ENCODE data around the gene PCCA.

PCCA gene

DNA sequence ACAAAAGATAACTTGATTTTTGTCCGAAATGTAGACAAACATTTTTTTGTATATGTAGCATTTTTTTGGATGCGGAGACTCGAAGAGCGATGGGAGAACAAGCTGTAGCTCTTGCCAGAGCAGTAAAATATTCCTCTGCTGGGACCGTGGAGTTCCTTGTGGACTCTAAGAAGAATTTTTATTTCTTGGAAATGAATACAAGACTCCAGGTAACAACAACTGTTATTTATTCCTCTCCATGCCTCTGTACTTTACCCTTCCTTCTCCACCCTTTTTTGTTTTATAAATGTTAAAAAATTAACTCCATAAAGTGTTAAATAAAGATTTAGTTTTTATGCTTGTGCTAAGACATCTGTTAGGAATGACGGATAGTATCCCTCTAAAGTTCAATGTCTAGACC lies 184.2 kb downstream of the PCCA start:
- no peak for TF ChIP-seq CSDC2 (CRISPR knock-in tag; IDR thresholded peaks at IDR 0.05)
- TF ChIP-seq ZC3H10 (CRISPR knock-in tag; IDR thresholded peaks at IDR 0.05), result no peak
- TF ChIP-seq ARNTL (CRISPR knock-in tag; IDR thresholded peaks at IDR 0.05; ENCODE audit: borderline replicate concordance, low read depth), result no peak
- TF ChIP-seq, protein P1, sequence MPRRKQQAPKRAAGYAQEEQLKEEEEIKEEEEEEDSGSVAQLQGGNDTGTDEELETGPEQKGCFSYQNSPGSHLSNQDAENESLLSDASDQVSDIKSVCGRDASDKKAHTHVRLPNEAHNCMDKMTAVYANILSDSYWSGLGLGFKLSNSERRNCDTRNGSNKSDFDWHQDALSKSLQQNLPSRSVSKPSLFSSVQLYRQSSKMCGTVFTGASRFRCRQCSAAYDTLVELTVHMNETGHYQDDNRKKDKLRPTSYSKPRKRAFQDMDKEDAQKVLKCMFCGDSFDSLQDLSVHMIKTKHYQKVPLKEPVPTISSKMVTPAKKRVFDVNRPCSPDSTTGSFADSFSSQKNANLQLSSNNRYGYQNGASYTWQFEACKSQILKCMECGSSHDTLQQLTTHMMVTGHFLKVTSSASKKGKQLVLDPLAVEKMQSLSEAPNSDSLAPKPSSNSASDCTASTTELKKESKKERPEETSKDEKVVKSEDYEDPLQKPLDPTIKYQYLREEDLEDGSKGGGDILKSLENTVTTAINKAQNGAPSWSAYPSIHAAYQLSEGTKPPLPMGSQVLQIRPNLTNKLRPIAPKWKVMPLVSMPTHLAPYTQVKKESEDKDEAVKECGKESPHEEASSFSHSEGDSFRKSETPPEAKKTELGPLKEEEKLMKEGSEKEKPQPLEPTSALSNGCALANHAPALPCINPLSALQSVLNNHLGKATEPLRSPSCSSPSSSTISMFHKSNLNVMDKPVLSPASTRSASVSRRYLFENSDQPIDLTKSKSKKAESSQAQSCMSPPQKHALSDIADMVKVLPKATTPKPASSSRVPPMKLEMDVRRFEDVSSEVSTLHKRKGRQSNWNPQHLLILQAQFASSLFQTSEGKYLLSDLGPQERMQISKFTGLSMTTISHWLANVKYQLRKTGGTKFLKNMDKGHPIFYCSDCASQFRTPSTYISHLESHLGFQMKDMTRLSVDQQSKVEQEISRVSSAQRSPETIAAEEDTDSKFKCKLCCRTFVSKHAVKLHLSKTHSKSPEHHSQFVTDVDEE (CRISPR knock-in tag; IDR thresholded peaks at IDR 0.05), result no peak
- TF ChIP-seq PATZ1 (CRISPR knock-in tag; IDR thresholded peaks at IDR 0.05; ENCODE audit: borderline replicate concordance), result no peak
- no peak for TF ChIP-seq TCF4 (CRISPR knock-in tag; IDR thresholded peaks at IDR 0.05; ENCODE audit: borderline replicate concordance)
- no peak for TF ChIP-seq SNAI2 (CRISPR knock-in tag; IDR thresholded peaks at IDR 0.05)
- no peak for TF ChIP-seq RARB (CRISPR knock-in tag; IDR thresholded peaks at IDR 0.05)
- TF ChIP-seq ISL1 (CRISPR knock-in tag; IDR thresholded peaks at IDR 0.05), result no peak
- no peak for TF ChIP-seq ESRRG (CRISPR knock-in tag; IDR thresholded peaks at IDR 0.05)
- no peak for TF ChIP-seq CSRNP3 (CRISPR knock-in tag; IDR thresholded peaks at IDR 0.05)

GRCh38 chr13:100273552-100273951 lies 184.7 kb downstream of the PCCA start:
- no peak for ATAC-seq

More for the DNA sequence above, 184.2 kb downstream of the PCCA start:
- ATAC-seq, result no peak

DNA sequence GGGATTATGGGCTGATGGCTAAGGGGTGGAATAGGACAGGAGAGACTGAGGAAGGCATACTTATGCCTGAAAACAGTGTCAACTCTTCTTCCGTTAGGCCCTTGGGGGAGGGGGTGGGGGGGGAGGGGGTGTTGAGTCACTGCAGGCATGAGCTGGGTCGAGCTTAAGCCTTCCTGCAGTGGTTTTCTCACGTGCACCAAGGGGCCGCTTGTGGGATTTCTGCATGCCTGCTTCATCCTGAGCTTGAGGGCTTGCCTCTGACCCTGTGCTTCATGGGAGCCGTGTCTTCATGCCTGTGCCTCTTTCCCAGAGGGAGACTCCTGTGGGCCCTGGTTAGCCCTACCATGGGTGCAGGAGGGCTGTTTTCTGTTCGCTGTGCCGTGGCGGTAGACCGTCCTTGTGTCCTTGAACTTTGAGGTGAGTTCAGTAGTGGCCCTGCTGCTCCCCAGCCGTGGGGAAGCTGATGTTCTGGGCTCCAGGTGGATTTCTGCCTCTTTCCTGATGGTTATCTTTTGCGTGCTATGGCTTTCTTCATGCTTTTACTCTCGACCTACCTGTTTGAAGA lies 186.1 kb downstream of the PCCA start:
- no peak for ATAC-seq
- TF ChIP-seq BACH2 (CRISPR knock-in tag; IDR thresholded peaks at IDR 0.05; ENCODE audit: borderline replicate concordance) (no peak), CREB5 (CRISPR knock-in tag; IDR thresholded peaks at IDR 0.05; ENCODE audit: low read depth) (no peak), GLIS3 (CRISPR knock-in tag; IDR thresholded peaks at IDR 0.05) (no peak), CSRNP3 (CRISPR knock-in tag; IDR thresholded peaks at IDR 0.05) (no peak), ZNF8 (CRISPR knock-in tag; IDR thresholded peaks at IDR 0.05) (no peak)
- TF ChIP-seq, protein P1 (CRISPR knock-in tag; IDR thresholded peaks at IDR 0.05), result no peak

More at GRCh38 chr13:100273552-100273951, 184.7 kb downstream of the PCCA start:
- TF ChIP-seq TCF4 (CRISPR knock-in tag; IDR thresholded peaks at IDR 0.05; ENCODE audit: borderline replicate concordance), result no peak
- TF ChIP-seq RARB (CRISPR knock-in tag; IDR thresholded peaks at IDR 0.05), result no peak
- TF ChIP-seq CSRNP3 (CRISPR knock-in tag; IDR thresholded peaks at IDR 0.05), result no peak
- TF ChIP-seq, protein P1 (CRISPR knock-in tag; IDR thresholded peaks at IDR 0.05), result no peak
- no peak for TF ChIP-seq ZFP30 (CRISPR knock-in tag; IDR thresholded peaks at IDR 0.05)
- no peak for TF ChIP-seq PPARA (CRISPR knock-in tag; IDR thresholded peaks at IDR 0.05; ENCODE audit: borderline replicate concordance)

Measured in SK-N-SH treated with all-trans-retinoic acid at 6 μM for 48 hours (cell line).